HG03442 (cell line): ENCODE measurements around the gene GABRG3.
"Not testable (repeated sequence)": the region's sequence is repeated elsewhere in the genome, so short reads cannot be mapped to it uniquely, and the experiment has no call there.

ENCODE experiments used
- ATAC-seq: cut with Tn5 transposase; IDR thresholded peaks from one replicate; pipeline ENCODE4 v1.9.1; 2021; ENCODE audit warnings: mild to moderate bottlenecking, moderate library complexity; ENCODE audit not compliant: unreplicated experiment

The GABRG3 gene

GRCh38 chr15:27324886-27325615 is 354.1 kb downstream of the GABRG3 start:
- no peak for ATAC-seq

- ATAC-seq, result no peak
Observed at GRCh38 chr15:27327467-27328025, 356.6 kb downstream of the GABRG3 start.

- no peak for ATAC-seq
Observed at GRCh38 chr15:27328186-27328585, 357.2 kb downstream of the GABRG3 start.

- no peak for ATAC-seq
Observed at GRCh38 chr15:27328608-27329007, 357.6 kb downstream of the GABRG3 start.

- ATAC-seq, result no peak
Observed at GRCh38 chr15:27330326-27330725, 359.3 kb downstream of the GABRG3 start.

GRCh38 chr15:27336676-27337075 is 365.7 kb downstream of the GABRG3 start:
- no peak for ATAC-seq

- ATAC-seq, result no peak
Observed at GRCh38 chr15:27339138-27339537, 368.2 kb downstream of the GABRG3 start.

GRCh38 chr15:27341780-27342343 is 370.9 kb downstream of the GABRG3 start:
- ATAC-seq, result no peak

GRCh38 chr15:27342991-27343390 is 372.0 kb downstream of the GABRG3 start:
- ATAC-seq, result no peak

GRCh38 chr15:27352136-27352535 is 381.2 kb downstream of the GABRG3 start:
- ATAC-seq, result no peak

GRCh38 chr15:27353856-27354255 is 382.9 kb downstream of the GABRG3 start:
- no peak for ATAC-seq

- no peak for ATAC-seq
Observed at GRCh38 chr15:27358751-27359434, 387.9 kb downstream of the GABRG3 start.

GRCh38 chr15:27359586-27359985 is 388.6 kb downstream of the GABRG3 start:
- ATAC-seq, result no peak

GRCh38 chr15:27360316-27360715 is 389.3 kb downstream of the GABRG3 start:
- ATAC-seq, result no peak

GRCh38 chr15:27361438-27361837 is 390.5 kb downstream of the GABRG3 start:
- ATAC-seq, result no peak

GRCh38 chr15:27365456-27365855 is 394.5 kb downstream of the GABRG3 start:
- no peak for ATAC-seq

- ATAC-seq, result not testable (repeated sequence)
Observed at GRCh38 chr15:27377391-27377790, 406.4 kb downstream of the GABRG3 start.

- no peak for ATAC-seq
Observed at GRCh38 chr15:27382361-27383025, 411.5 kb downstream of the GABRG3 start.

- ATAC-seq, result no peak
Observed at GRCh38 chr15:27383726-27384125, 412.7 kb downstream of the GABRG3 start.

- ATAC-seq, result no peak
Observed at GRCh38 chr15:27392163-27392562, 421.2 kb downstream of the GABRG3 start.

- no peak for ATAC-seq
Observed at GRCh38 chr15:27396521-27396920, 425.5 kb downstream of the GABRG3 start.
